DMS 273 (cell line): Measurements from ENCODE around the gene VMO1.

Source experiments
- DNase-seq: peaks from one replicate; lab custom pipeline; 2025; ENCODE audit not compliant: unreplicated experiment; lab: John Stamatoyannopoulos, UW

Gene VMO1

DNA sequence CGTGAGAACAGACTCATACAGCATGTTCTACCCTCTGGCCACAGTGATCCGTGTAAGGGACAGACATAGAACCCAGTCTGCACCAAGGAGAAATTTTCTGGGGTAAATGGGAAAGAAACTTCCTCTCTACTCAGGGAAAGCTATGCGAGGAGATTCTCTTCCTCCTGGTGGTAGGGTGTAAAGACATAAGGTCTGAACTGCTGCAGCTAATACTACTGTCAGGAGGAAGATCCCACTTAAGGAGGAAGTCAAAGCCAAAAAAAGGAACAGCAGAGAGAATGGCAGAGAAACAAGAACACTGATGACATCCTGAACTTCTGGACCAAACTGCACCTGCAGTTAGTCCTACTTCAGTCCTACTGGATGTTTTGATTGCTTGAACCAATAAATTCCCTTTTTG, 21.6 kb downstream of the VMO1 start:
- no peak for DNase-seq

DNA sequence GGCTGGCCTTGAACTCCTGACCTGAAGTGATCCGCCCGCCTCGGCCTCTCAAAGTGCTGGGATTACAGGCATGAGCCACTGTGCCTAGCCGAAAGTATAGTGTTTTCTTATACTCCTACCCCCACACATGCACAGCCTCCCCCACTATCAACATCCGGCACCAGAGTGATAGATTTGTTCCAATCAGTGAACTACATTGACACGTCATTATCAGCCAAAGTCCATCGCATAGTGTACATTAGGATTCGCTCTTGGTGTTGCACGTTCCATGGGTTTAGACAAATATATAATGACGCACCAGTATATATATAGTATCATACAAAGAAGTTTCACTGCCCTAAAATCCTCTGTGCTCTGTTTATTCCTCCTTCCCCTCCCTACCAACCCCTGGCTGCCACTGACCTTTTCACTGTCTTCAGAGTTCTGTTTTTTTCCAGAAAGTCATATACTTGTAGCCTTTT, 26.4 kb downstream of the VMO1 start:
- no peak for DNase-seq

DNA sequence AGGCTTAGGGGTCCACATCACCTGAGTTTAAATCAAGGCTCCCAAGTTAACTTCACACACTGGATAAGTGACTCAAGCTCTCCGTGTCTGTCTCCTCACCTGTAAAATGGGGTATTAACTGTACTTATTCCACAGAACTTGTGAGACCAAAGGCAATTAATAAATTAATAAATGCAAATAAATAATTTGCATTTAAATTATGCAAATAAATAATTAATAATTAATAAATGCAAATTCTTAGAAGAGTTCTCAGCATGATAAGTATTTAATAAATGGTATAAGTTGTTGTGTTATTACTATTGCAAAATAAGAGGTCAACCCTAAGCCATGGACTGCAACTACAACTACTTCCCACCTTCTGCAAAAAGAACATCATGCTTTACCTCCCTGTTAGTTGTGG, 32.8 kb downstream of the VMO1 start:
- DNase-seq = no peak

DNA sequence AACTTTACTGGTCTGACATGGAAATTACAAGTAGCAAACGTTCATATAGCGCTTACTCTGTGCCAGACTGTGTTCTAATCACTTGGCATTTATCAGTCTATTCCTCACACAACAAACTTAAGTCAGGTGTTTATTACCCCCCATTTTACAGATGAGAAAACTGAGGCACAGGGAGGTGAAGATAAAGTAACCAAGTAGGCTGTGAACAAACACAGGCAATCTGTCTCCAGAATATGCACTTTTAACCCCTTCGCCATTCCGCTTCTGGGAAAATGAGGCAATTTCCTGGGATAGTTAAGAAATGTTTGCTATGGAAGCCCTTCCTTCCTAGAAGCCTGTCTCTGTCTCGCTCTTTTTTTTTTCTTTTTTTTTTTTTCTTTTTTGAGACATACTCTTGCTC, 34.2 kb downstream of the VMO1 start:
- no peak for DNase-seq

DNA sequence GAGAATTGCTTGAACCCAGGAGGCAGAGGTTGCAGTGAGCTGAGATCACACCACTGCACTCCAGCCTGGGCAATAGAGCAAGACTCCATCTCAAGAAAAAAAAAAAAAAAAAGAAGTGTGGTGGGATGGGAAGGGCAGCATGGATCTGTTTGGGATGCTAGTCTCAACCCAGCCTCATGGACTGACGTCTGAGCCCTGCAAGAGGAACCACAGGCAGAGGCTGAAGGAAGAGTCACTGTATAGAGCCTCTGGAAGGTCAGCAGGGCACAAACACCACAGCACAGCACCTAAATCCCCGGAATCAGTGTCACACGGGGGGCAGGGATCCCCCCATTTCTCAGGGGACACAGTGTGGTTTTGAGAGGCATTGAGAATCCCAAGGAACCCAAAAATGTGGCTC, 35.6 kb downstream of the VMO1 start:
- no peak for DNase-seq

DNA sequence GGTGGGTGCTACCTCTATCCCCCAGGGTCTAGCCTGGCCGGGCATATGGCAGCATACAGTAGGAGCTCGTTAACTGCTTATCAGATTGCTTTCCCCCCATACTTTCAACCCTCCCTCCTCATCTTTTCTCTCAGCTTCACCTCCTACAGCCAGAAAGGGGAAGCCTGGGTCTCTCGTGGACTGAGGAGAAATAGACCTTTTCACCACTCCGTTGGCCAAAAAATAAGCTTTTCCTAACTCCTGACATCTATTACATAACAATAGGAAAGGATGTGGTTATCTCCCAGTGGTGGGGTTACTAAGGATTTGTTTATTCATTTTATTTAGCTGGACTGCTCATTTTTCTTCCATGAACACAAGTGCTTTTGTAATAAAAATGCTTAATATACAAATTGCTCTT, 37.5 kb downstream of the VMO1 start:
- DNase-seq = no peak

DNA sequence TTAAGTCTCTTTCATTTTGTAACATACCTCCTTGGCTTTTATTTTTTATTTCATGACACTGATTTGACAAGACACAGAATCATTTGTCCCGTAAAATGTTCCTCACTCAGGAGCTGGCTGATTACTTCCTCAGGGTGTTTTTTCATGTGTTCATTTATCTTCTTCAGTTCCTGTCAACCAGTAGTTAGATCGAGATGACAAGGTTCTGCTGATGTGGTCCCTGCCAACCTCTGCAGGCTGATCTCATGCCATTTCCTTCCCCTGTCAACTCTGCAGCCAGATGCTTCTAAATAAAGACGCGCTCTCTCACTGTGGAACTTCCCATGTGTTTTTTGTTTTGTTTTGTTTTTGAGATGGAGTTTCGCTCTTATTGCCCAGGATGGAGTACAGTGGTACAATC, 38.3 kb downstream of the VMO1 start:
- no peak for DNase-seq

DNA sequence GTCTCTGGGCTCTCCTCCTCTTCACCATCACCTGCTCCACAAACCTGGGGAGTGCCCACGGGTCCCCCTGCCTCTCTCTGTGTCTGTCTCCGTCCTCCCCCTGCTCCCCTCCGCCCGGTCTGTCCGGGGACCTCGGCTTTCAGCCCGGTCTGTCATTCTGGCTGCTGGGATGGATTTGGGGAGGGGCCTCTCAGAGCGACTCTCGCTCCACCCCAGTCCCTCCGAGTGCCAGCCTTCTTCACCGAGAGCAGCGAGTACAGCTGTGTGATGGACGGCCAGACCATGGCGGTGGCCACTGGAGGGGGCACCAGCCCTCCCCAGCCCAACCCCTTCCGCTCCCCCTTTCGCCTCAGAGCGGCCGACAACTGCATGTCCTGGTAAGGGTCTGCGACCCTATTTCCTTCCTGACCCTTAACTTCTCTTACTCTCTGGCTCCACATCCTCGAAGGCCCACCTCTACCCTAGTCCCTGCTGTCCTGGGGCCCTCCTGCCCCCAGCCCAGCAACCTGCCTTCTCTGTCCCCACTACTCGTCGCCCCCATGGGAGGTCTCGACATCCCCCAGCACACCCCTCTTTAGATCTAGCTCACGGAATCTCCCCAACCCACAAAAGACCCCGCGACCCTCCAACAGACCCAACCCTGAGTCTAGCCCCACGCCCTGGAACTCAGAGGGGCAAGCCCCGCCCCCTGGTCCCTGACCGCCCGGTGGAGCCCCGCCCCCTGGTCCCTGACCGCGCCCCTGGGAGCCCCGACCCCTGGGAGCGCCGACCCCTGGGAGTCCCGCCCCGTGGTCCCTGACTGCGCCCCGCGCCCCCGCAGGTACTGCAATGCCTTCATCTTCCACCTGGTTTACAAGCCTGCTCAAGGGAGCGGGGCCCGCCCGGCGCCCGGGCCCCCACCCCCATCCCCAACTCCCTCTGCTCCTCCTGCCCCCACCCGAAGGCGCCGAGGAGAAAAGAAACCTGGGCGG, 40.9 kb downstream of the VMO1 start:
- no peak for DNase-seq

DNA sequence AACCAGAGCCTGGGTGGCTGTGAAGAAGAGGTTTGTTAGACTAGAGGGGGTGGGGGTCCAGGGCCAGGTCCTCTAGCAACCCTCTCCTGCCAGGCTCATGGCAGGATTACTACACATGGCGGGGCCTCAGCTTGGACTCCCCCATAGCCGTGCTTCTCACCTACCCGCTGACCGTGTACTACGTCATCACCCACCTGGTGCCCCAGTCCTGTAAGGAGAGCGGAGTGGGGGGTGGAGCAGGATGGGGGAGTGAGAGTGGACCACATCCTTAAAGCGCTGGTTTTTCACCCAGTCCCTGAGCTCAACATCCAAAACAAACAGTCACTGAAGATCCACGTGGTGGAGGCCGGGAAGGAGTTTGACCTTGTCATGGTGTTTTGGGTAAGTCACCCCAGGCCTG, 42.3 kb downstream of the VMO1 start:
- no peak for DNase-seq

DNA sequence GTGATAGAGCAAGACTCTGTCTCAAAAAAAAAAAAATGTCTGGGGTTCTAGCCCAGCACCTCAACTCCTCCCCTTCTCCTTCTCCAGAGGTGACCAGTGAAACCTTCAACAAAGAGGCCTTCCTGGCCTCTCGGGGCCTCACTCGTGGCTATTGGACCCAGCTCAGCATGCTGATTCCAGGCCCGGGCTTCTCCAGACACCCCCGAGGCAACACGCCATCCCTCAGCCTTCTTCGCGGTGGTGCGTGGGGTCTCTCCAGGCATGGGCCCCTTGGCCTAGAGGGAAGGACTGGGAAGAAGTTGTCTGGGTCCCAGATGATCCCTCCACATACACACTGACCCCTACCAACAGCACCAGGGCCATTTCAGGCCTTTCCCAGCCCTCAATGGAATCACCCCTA, 42.9 kb downstream of the VMO1 start:
- DNase-seq = no peak

DNA sequence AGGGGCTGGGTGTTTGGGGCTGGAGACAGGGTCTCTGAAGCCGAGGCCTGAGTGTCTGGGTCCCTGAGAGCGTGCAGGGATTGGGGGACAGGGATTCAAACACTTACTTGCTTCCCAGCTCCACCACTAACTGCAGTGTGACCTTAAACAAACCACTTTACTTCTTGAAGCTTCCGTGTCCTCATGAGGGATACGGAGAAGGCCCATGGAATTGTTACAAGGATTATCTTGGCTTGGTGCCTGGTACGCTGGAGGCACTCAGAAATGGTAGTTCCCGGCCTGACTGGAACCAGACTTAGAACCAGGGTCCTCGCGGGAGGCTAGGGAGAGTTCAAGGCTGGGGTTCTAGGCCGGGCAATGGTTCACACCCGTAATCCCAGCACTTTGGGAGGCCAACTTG, 43.5 kb downstream of the VMO1 start:
- no peak for DNase-seq

DNA sequence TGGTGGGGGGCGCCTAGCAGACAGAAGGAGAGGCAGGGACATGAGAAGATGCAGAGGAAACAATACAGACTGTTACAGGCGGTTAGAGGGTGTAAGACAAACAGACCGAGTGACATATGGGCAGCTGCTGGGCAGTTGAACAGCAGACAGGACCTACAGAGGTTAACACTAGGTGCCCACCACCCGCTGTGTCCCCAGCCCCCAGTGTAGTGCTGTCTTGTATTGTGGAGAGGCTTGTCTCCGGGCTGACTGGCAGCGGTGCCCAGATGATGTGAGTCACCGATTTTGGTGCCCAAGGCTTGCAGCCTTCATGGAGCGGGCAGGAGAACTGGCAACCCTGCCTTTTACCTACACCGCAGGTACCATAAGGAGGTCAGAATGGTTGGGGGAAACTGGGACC, 44.0 kb downstream of the VMO1 start:
- no peak for DNase-seq

DNA sequence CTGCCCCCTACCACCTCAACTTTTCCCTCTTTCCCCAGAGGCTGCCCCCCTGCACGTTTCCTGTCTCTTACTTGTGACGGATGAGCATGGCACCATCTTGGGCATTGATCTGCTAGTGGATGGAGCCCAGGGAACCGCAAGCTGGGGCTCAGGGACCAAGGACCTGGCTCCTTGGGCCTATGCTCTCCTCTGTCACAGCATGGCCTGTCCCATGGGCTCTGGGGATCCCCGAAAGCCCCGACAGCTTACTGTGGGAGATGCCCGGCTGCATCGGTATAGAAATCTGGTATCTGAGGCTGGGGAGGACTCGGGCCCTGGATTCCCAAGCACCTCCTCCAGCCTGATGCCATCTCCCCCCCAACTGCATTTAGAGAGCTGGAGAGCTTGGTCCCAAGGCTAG, 44.6 kb downstream of the VMO1 start:
- DNase-seq = no peak

DNA sequence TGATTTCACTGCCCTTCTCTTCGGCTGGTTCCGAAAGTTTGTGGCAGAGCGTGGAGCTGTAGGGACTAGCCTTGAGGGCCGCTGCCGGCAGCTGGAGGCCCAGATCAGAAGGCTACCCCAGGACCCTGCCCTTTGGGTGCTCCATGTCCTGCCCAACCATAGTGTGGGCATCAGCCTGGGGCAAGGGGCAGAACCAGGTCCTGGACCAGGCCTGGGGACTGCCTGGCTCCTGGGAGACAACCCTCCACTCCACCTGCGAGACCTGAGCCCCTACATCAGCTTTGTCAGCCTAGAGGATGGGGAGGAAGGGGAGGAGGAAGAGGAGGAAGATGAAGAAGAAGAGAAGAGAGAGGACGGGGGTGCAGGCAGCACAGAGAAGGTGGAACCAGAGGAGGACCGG, 45.6 kb downstream of the VMO1 start:
- no peak for DNase-seq

DNA sequence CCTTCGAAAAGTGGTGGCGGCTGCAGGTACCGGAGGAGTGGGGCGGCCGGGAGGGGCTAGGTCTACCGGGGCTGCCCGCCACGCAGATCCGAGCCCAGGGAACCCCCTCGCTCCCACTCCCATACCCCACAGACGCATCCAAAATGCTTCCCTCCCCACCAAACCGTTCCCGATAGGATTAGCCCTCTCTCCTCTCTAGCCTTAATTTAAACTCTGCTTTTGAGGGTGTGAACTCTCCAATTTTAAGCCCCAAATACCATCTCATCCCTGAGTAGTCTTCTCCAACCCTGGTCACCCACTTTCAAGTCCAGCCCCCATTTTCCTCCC, 46.2 kb downstream of the VMO1 start:
- no peak for DNase-seq

DNA sequence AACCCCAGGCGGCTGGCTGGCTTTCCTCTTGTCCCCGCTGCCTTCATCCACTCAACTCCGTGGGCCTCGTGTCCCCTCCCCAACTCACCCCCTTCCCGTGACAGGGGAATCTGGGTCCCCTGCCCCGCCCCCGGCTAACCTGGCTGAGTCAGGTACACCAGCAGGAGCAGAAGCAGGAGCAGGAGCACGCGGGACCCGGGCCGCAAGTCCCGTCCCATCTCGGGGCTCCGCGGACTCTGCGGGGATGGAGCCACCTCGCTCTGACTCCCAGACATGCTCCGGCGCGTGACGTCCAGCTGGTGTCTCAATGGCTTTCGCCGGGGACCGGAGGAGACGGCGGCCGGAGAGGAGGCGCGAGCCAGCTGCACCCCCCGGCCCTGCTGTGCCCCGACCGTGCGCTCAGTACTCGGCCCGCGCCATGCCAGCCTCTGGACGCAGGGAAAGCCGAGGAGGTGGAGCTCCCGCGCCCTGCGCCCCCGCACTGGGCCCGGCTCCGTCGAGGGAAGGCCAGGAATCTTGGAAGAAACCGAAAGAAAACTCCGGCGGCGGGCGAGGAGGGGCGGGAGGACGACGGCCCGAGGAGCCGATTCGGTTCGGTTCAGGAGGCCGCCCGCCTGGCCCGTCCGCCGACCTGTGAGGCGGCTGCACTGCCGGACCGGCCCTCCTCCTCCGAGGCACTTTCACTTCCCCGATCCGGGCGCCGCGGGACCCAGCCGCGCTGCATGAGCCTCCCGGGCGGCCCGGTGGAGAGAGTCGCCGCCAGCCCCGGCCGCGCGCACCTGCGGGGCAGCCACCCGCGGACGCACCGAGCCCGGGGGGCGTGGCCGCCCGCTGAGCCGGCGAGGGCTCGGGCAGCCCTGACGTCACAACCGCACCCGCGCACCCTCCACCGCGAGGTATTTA, 46.8 kb downstream of the VMO1 start, which contains the start of the genes CXCL16 and ZMYND15:
TSS of gene CXCL16 (minus strand) at position 807 of the 903 bp plus-strand sequence. CDS start at position 218, 589 bp downstream.
TSS of gene ZMYND15 (plus strand) at position 712 of the 903 bp plus-strand sequence. CDS start 716 bp downstream, outside the sequence.
- DNase-seq = peak; percentile 61

DNA sequence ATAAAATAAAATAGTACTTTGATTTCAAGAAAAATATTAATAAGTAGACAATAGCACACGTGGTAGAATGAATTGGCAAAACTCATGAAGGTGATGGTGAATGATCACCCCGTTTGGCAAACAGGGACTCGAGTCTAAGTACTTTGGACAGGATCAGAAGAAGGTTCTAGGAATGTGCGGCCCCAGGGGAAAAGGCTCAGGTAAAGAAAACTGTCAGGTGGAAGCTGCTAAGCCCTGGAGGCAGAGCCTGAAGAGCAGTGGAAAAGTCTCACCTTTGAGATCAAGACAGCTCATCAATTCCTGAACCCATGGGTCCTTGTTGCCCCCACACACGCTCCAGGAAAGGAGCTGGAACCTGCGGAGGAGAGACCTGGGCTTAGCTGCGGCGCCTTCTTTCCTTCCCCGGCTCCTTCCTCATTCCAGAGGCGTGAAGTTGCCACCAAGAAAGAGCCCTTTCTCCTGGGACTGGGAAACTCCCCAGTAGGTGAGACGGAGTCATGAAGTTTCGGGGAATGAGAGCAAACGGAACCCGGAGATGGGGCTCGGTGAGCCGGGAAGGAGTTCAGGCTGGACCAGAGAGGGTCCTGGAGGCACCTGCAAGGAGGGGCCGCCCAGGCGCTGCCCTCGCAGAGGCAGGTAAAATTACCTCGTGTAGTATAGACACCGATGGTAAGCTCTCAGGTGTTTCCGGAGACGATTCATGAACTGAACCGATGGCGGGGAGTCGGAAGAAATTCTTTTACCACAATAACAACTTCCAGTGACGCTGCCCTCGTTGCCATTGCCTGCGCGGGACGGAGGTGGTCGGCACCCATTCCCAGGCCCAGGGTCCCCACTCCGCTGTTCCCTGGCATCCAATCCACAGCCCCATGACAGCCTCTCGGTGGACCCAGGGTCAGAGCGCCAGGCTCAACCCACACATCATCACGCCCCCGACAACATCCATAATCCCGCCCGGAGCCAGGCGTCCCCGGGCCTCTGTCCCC, 47.7 kb downstream of the VMO1 start:
- DNase-seq = no peak

DNA sequence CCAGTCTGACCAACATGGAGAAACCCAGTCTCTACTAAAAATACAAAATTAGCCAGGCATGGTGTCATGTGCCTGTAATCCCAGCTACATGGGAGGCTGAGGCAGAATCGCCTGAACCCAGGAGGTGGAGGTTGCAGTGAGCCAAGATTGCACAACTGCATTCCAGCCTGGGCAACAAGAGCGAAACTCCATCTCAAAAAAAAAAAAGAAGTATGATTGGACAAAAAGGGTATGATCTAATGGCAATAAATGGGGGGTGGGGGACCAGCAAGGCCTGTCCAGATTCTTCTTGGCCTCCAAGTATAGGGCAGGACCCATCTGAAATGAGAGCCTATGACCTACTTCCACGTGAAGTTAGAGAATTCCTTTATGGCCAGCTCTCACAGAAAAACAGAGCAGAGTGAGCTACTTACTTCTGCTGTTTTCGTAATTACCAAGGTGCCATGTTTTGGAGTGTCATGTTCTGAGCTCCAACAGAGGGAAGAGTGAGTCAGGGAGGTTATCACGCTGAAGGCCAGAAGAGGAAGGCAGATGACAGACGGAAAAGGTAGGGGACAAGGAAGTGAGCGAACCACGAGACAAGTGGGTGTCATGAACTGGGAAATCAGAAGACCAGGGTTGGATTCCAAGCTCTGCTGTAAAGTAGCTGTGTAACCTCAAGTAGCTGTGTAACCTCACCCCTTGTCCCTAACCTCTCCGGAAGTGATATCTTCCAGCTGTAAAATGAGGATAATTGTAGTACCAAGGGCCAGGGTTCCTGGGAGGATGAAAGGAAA, 50.1 kb downstream of the VMO1 start:
- no peak for DNase-seq
